ENCODE measurements around the gene AGFG2. TPM values are rescaled to one million over a fixed set of nuclear protein-coding genes. Genes with fewer than 3 reads are reported as not detected.
A peak's percentile ranks its signal among the peaks of the same experiment; 100 is the strongest.

Gene AGFG2
- total RNA-seq, 1 experiment from 2014 or later, result 15.3 TPM

GRCh38 chr7:100586266-100587025, 47.4 kb downstream of the AGFG2 start, which contains the start of gene FBXO24:
Gene FBXO24, plus strand, starts transcription at chr7:100586328. Its CDS starts 298 bp downstream, at chr7:100586626.
- TF ChIP-seq CTCF (conservative IDR thresholded peaks at IDR 0.05; ENCODE audit: low read depth, low read length) (no peak), EZH2 (IDR thresholded peaks at IDR 0.05; ENCODE audit: borderline replicate concordance, low read depth, low read length, poor library complexity, severe bottlenecking) (no peak)
- no TSS peak for BruUV-seq (replicated peaks)
- H3K4me3 ChIP-seq (ENCODE audit: low read depth, low read length, poor library complexity, severe bottlenecking), result peak within 1 kb of the TSS; percentile 93
- peaks cover 25% of the 10 kb centered on the region for H3K4me1 ChIP-seq (ENCODE audit: insufficient read depth, low read length, poor library complexity, severe bottlenecking)
- H3K27me3 ChIP-seq (replicated peaks; ENCODE audit: insufficient read depth, low read depth, low read length, poor library complexity), result no peaks in the 10 kb centered on the region
- H3K27ac ChIP-seq (ENCODE audit: low read depth, low read length, poor library complexity, severe bottlenecking), result peak within 1 kb of the TSS; percentile 96
- intact Hi-C loops (cut with micrococcal nuclease; ENCODE audit: unreplicated experiment), result loop anchor here (10.0 kb wide), 1 partner anchor 88 kb away; the partner anchor contains the start of gene GNB2
- H3K36me3 ChIP-seq (ENCODE audit: insufficient read depth, low read length, poor library complexity, severe bottlenecking), result peaks cover 12% of the 10 kb centered on the region
- ChIA-PET POLR2A (ENCODE audit: low non-redundant PET) (interaction anchor here (0.6 to 1.1 kb wide), 4 partner anchors 17 to 266 kb away, joined by 3 to 15 read pairs (median 3); partner anchors contain the start of gene SLC12A9), CTCF (interaction anchor here (0.6 to 0.9 kb wide), 5 partner anchors 24 to 121 kb away, joined by 3 to 9 read pairs (median 5); partner anchors contain the start of gene POP7)
- H3K9me3 ChIP-seq (ENCODE audit: low read depth, low read length, poor library complexity, severe bottlenecking), result no peaks in the 10 kb centered on the region
- DNase-seq (ENCODE audit: low spot score), result peak; percentile 100

GRCh38 chr7:100588438-100588837, 49.4 kb downstream of the AGFG2 start:
- ChIA-PET CTCF (no interaction called here), POLR2A (ENCODE audit: low non-redundant PET) (interaction anchor here (0.6 kb wide), 1 partner anchor 8 kb away, joined by 5 read pairs; no protein-coding TSS in a partner anchor)
- Histone ChIP-seq H3K27me3 (replicated peaks; ENCODE audit: insufficient read depth, low read depth, low read length, poor library complexity) (no peaks in the 10 kb centered on the region), H3K27ac (ENCODE audit: low read depth, low read length, poor library complexity, severe bottlenecking) (no peak overlapping the region), H3K4me3 (ENCODE audit: low read depth, low read length, poor library complexity, severe bottlenecking) (no peak overlapping the region), H3K4me1 (ENCODE audit: insufficient read depth, low read length, poor library complexity, severe bottlenecking) (peaks cover 23% of the 10 kb centered on the region), H3K36me3 (ENCODE audit: insufficient read depth, low read length, poor library complexity, severe bottlenecking) (no peaks in the 10 kb centered on the region), H3K9me3 (ENCODE audit: low read depth, low read length, poor library complexity, severe bottlenecking) (no peaks in the 10 kb centered on the region)
- intact Hi-C loops (cut with micrococcal nuclease; ENCODE audit: unreplicated experiment), result loop anchor here (10.0 kb wide), 1 partner anchor 86 kb away; the partner anchor contains the start of gene GNB2
- TF ChIP-seq EZH2 (IDR thresholded peaks at IDR 0.05; ENCODE audit: borderline replicate concordance, low read depth, low read length, poor library complexity, severe bottlenecking), result no peak
- peak; percentile 26; the same call in 1 of the 2 replicates for TF ChIP-seq CTCF (conservative IDR thresholded peaks at IDR 0.05; ENCODE audit: low read depth, low read length)
- no TSS peak for BruUV-seq (replicated peaks)
- DNase-seq (ENCODE audit: low spot score), result no peak

- ChIA-PET POLR2A (ENCODE audit: low non-redundant PET) (no interaction called here), CTCF (interaction anchor here (0.7 kb wide), 1 partner anchor 94 kb away, joined by 4 read pairs; no protein-coding TSS in a partner anchor)
- no peak for DNase-seq (ENCODE audit: low spot score)
- intact Hi-C loops (cut with micrococcal nuclease; ENCODE audit: unreplicated experiment), result loop anchor here (10.0 kb wide), 1 partner anchor 85 kb away; the partner anchor contains the start of gene GNB2
- no peak overlapping the region for H3K4me3 ChIP-seq (ENCODE audit: low read depth, low read length, poor library complexity, severe bottlenecking)
- no peak for TF ChIP-seq CTCF (conservative IDR thresholded peaks at IDR 0.05; ENCODE audit: low read depth, low read length)
- no peak for TF ChIP-seq EZH2 (IDR thresholded peaks at IDR 0.05; ENCODE audit: borderline replicate concordance, low read depth, low read length, poor library complexity, severe bottlenecking)
- peaks cover 13% of the 10 kb centered on the region for H3K4me1 ChIP-seq (ENCODE audit: insufficient read depth, low read length, poor library complexity, severe bottlenecking)
- no peaks in the 10 kb centered on the region for H3K36me3 ChIP-seq (ENCODE audit: insufficient read depth, low read length, poor library complexity, severe bottlenecking)
- H3K27ac ChIP-seq (ENCODE audit: low read depth, low read length, poor library complexity, severe bottlenecking), result no peak overlapping the region
- no peaks in the 10 kb centered on the region for H3K9me3 ChIP-seq (ENCODE audit: low read depth, low read length, poor library complexity, severe bottlenecking)
- no TSS peak for BruUV-seq (replicated peaks)
- H3K27me3 ChIP-seq (replicated peaks; ENCODE audit: insufficient read depth, low read depth, low read length, poor library complexity), result no peaks in the 10 kb centered on the region
Observed at GRCh38 chr7:100589341-100589947, 50.4 kb downstream of the AGFG2 start.

Measured in A673 (cell line).